HCT116 (cell line): Measurements from ENCODE around the gene COPE. TPM values are rescaled to one million over a fixed set of nuclear protein-coding genes. Genes with fewer than 3 reads are reported as not detected.

Experiments
- ATAC-seq: fragments of 200-7000 bp; cut with Tn5 transposase; 2 replicates; pipeline ENCODE4 v1.9.1; 2020; ENCODE audit warnings: mild to moderate bottlenecking, moderate library complexity
- BruUV-seq: library from RNA; stranded (reverse); fragments of 400-500 nt; replicated peaks from 2 replicates; lab custom pipeline; 2021; lab: Mats Ljungman, UMichigan
- CTCF ChIA-PET: fragments of 300-600 bp; sonication (Branson Sonifier 250); formaldehyde crosslinking; loops from one replicate; lab custom pipeline; 2021; ENCODE audit warnings: antibody characterized with exemption; lab: Charles Lee
- POLR2A ChIA-PET: fragments of 300-600, 350-600 bp; sonication (Branson Sonifier 250); formaldehyde crosslinking; loops from one replicate; lab custom pipeline; 2021; ENCODE audit warnings: antibody characterized with exemption; lab: Charles Lee
- RAD21 ChIA-PET, 2 experiments: fragments of 300-600 bp; sonication (Branson Sonifier 250); formaldehyde crosslinking; loops; one replicate each; lab custom pipeline; 2023; ENCODE audit warnings: low total read pairs in 2 of 2; ENCODE audit not compliant: uncharacterized antibody in 2 of 2, unreplicated experiment in 2 of 2, low non-redundant PET in 1 of 2; lab: Charles Lee
- DNase-seq: peaks from one replicate; pipeline ENCODE4 v3.0.0-alpha.2; 2010; ENCODE audit warnings: low read depth, low spot score
- H2AFZ ChIP-seq: fragments of 200-600 bp; shearing (Covaris generic), sonication (generic); 2 replicates; pipeline ENCODE4 v1.6.1; 2017; ENCODE audit warnings: low read depth, mixed run types, mixed read lengths, antibody characterized with exemption, low read length; ENCODE audit not compliant: poor library complexity, severe bottlenecking
- H3K27ac ChIP-seq: 2 replicates; pipeline ENCODE4 v1.5.1; 2012; ENCODE audit warnings: low read depth, low read length
- H3K27me3 ChIP-seq: fragments of 200-600 bp; sonication (generic); 2 replicates; pipeline ENCODE4 v1.6.1; 2016; ENCODE audit warnings: mixed run types, low read length, mixed read lengths; ENCODE audit not compliant: insufficient read depth
- H3K36me3 ChIP-seq, 2 experiments: fragments of 200-500 bp in 1 of 2; fragments of 200-600 bp in 1 of 2; sonication (Bioruptor generic) in 1 of 2; sonication (generic) in 1 of 2; 2 replicates each; pipeline versions ENCODE4 v1.5.1 to v1.6.1; 2014 to 2016; ENCODE audit warnings: low read length in 2 of 2, inconsistent platforms in 1 of 2, mixed read lengths in 1 of 2, mixed run types in 1 of 2; ENCODE audit not compliant: insufficient read depth in 2 of 2, control insufficient read depth in 1 of 2
- H3K4me1 ChIP-seq, 2 experiments: fragments of 200-600 bp in 1 of 2; sonication (generic) in 1 of 2; 2 replicates each; pipeline versions ENCODE4 v1.5.1 to v1.6.1; 2012 to 2017; ENCODE audit warnings: low read length in 2 of 2, inconsistent platforms in 1 of 2, mild to moderate bottlenecking in 1 of 2, mixed read lengths in 1 of 2, mixed run types in 1 of 2, moderate library complexity in 1 of 2; ENCODE audit not compliant: insufficient read depth in 2 of 2, control insufficient read depth in 1 of 2
- H3K4me2 ChIP-seq: fragments of 200-600 bp; sonication (generic); 2 replicates; pipeline ENCODE4 v1.6.1; 2017; ENCODE audit warnings: mixed run types, low read length, mixed read lengths
- H3K4me3 ChIP-seq, 2 experiments: fragments of 200-600 bp in 1 of 2; sonication (generic) in 1 of 2; replicated peaks in 1 of 2; 2 replicates each; pipeline ENCODE4 v1.5.1; 2011 to 2016; ENCODE audit warnings: low read length in 2 of 2, control low read depth in 1 of 2, low read depth in 1 of 2, mild to moderate bottlenecking in 1 of 2, mixed read lengths in 1 of 2, mixed run types in 1 of 2
- H3K79me2 ChIP-seq: fragments of 200-600 bp; sonication (generic); 2 replicates; pipeline ENCODE4 v1.6.1; 2017; ENCODE audit warnings: mild to moderate bottlenecking, mixed run types, low read length, moderate library complexity, mixed read lengths; ENCODE audit not compliant: insufficient read depth
- H3K9ac ChIP-seq: fragments of 200-600 bp; sonication (generic); 2 replicates; pipeline ENCODE4 v1.6.1; 2016; ENCODE audit warnings: low read length, mixed read lengths
- H3K9me2 ChIP-seq: fragments of 200-600 bp; sonication (generic), shearing (Covaris generic); 2 replicates; pipeline ENCODE4 v1.6.1; 2017; ENCODE audit warnings: mixed run types, mild to moderate bottlenecking, moderate library complexity; ENCODE audit not compliant: insufficient read depth
- H3K9me3 ChIP-seq, 2 experiments: fragments of 200-500 bp in 1 of 2; fragments of 200-600 bp in 1 of 2; sonication (Bioruptor generic) in 1 of 2; sonication (generic) in 1 of 2; 2 replicates each; pipeline ENCODE4 v1.6.1; 2014 to 2017; ENCODE audit warnings: low read length in 2 of 2, mixed read lengths in 2 of 2, inconsistent platforms in 1 of 2, low read depth in 1 of 2, mild to moderate bottlenecking in 1 of 2, mixed run types in 1 of 2, moderate library complexity in 1 of 2; ENCODE audit not compliant: control insufficient read depth in 1 of 2, insufficient read depth in 1 of 2
- H4K20me1 ChIP-seq: fragments of 200-600 bp; sonication (generic), shearing (Covaris generic); 2 replicates; pipeline ENCODE4 v1.6.1; 2017; ENCODE audit warnings: mixed run types, mild to moderate bottlenecking, moderate library complexity; ENCODE audit not compliant: insufficient read depth
- CTCF ChIP-seq, 3 experiments: fragments of 200-600 bp in 1 of 3; sonication (generic) in 1 of 3; IDR thresholded peaks in 2 of 3; conservative IDR thresholded peaks in 1 of 3; 2 replicates each; pipeline ENCODE4 v1.5.1; 2012 to 2017; ENCODE audit warnings: low read depth in 2 of 3, low read length in 2 of 3, antibody characterized with exemption in 1 of 3, borderline replicate concordance in 1 of 3, control low read depth in 1 of 3, mild to moderate bottlenecking in 1 of 3, mixed read lengths in 1 of 3, mixed run types in 1 of 3, moderate library complexity in 1 of 3; ENCODE audit not compliant: insufficient read depth in 1 of 3
- EGR1 ChIP-seq: IDR thresholded peaks from 2 replicates; pipeline ENCODE4 v1.6.1; 2012; ENCODE audit warnings: low read depth
- JUND ChIP-seq: IDR thresholded peaks from 2 replicates; pipeline ENCODE4 v1.6.1; 2012
- POLR2AphosphoS5 ChIP-seq: IDR thresholded peaks from 2 replicates; pipeline ENCODE4 v1.6.1; 2011; ENCODE audit warnings: mild to moderate bottlenecking, low read depth, low read length, moderate library complexity
- RAD21 ChIP-seq: IDR thresholded peaks from 2 replicates; pipeline ENCODE4 v1.6.1; 2012; ENCODE audit warnings: low read depth, mild to moderate bottlenecking
- ZBTB33 ChIP-seq: IDR thresholded peaks from 2 replicates; pipeline ENCODE4 v1.6.1; 2011; ENCODE audit warnings: mild to moderate bottlenecking, low read length, moderate library complexity; ENCODE audit not compliant: insufficient replicate concordance; ENCODE audit errors: extremely low read depth
- ZFX ChIP-seq: fragments of 450-650 bp; IDR thresholded peaks from 2 replicates; pipeline ENCODE4 v1.6.1; 2017
- intact Hi-C: fragments of 100-400 bp; cut with micrococcal nuclease; formaldehyde crosslinking; loops from 2 replicates; pipeline ENCODE4 v1.10.0; 2022
- total RNA-seq: library from RNA; stranded (reverse); gene quantifications from one replicate; pipeline ENCODE4 v1.2.1, GENCODE V29; 2021; ENCODE audit not compliant: unreplicated experiment

The COPE gene
- total RNA-seq, 1 experiment from 2014 or later: 263 TPM

GRCh38 chr19:18895038-18895823, 24.0 kb downstream of the COPE start:
- CTCF ChIA-PET: interaction anchor here (0.6 to 1.8 kb wide), 2 partner anchors 24 to 92 kb away, joined by 3 to 10 read pairs; partner anchors contain the start of genes COPE and DDX49

More at GRCh38 chr19:18895038-18895823, 24.0 kb downstream of the COPE start:
- Histone ChIP-seq H3K79me2 (no peaks in the 10 kb centered on the region), H3K4me2 (peak overlapping the region; percentile 74), H3K4me1 (peaks cover 0 to 4% of the 10 kb centered on the region in 2 experiments; a peak in 2 of 4 replicates), H3K9ac (peak overlapping the region; percentile 50), H3K4me3 (peak overlapping the region; percentile 35 to 56), H3K9me2 (no peaks in the 10 kb centered on the region), H2AFZ (no peak overlapping the region), H3K36me3 (no peaks in the 10 kb centered on the region), H3K27ac (peak overlapping the region; percentile 40; the same call in 1 of the 2 replicates), H3K27me3 (no peaks in the 10 kb centered on the region), H4K20me1 (no peaks in the 10 kb centered on the region), H3K9me3 (no peaks in the 10 kb centered on the region)
- TF ChIP-seq ZFX (peak; percentile 40; the same call in 1 of the 2 replicates), RAD21 (peak; percentile 75), POLR2AphosphoS5 (0 out of 2 replicates have a peak, but pooled peaks have one; percentile 33), ZBTB33 (no peak), CTCF (IDR thresholded peaks at IDR 0.05 in 2 of 3, conservative IDR thresholded peaks at IDR 0.05 in 1 of 3; ENCODE audit: borderline replicate concordance in 1 of 3, insufficient read depth in 1 of 3, low read depth in 2 of 3, low read length in 2 of 3) (peak; percentile 50 to 88 (median 53)), JUND (no peak), EGR1 (peak; percentile 50; the same call in 1 of the 2 replicates)
- DNase-seq: peak; percentile 38
- ATAC-seq: peak; percentile 87
- POLR2A ChIA-PET: no interaction called here
- intact Hi-C loops: loop anchor here (1.0 kb wide), 1 partner anchor 91 kb away; no protein-coding TSS in a partner anchor
- RAD21 ChIA-PET: no interaction called here
- no TSS peak for BruUV-seq
